K562 (cell line): Measurements from ENCODE around the gene TMIGD2. TPM values are rescaled to one million over a fixed set of nuclear protein-coding genes. Genes with fewer than 3 reads are reported as not detected.

Experiments used
- ATF1 ChIP-seq, 2 experiments: fragments of 450-650 bp in 1 of 2; IDR thresholded peaks; 2 replicates each; pipeline ENCODE4 v1.6.1; 2016; ENCODE audit warnings: missing compliant biosample characterization in 1 of 2, missing genetic modification characterization in 1 of 2
- BACH1 ChIP-seq: fragments of 200-800 bp; sonication (Bioruptor generic); IDR thresholded peaks from 2 replicates; pipeline ENCODE4 v1.6.1; 2016; ENCODE audit warnings: missing genetic modification characterization, missing compliant biosample characterization
- BCOR ChIP-seq: fragments of 450-650 bp; IDR thresholded peaks from 2 replicates; pipeline ENCODE4 v1.6.1; 2016
- CREBBP ChIP-seq: IDR thresholded peaks from one replicate; pipeline ENCODE4 v1.6.1; 2012; ENCODE audit warnings: low read depth, mild to moderate bottlenecking, control low read depth, inconsistent platforms, low read length
- DPF2 ChIP-seq: fragments of 450-650 bp; IDR thresholded peaks from 2 replicates; pipeline ENCODE4 v1.6.1; 2016
- FOXJ3 ChIP-seq: sonication (generic); formaldehyde crosslinking; IDR thresholded peaks from 2 replicates; pipeline ENCODE4 v1.4.0; 2020; ENCODE audit warnings: mild to moderate bottlenecking, missing genetic modification reagents
- FOXK2 ChIP-seq, 2 experiments: fragments of 450-650 bp; IDR thresholded peaks in 1 of 2; conservative IDR thresholded peaks in 1 of 2; 2 replicates each; pipeline ENCODE4 v1.6.1; 2016; ENCODE audit warnings: low read depth in 2 of 2, mild to moderate bottlenecking in 1 of 2
- FOXP1 ChIP-seq: sonication (generic); formaldehyde crosslinking; IDR thresholded peaks from 2 replicates; pipeline ENCODE4 v1.8.0; 2022; ENCODE audit warnings: mild to moderate bottlenecking, missing genetic modification reagents
- HMG20A ChIP-seq: fragments of 450-650 bp; formaldehyde crosslinking; conservative IDR thresholded peaks from 2 replicates; pipeline ENCODE4 v1.4.0; 2020; ENCODE audit warnings: mild to moderate bottlenecking, mixed read lengths
- HNRNPLL ChIP-seq: fragments of 200-400 bp; formaldehyde crosslinking; IDR thresholded peaks from 2 replicates; pipeline ENCODE4 v1.6.1; 2017; ENCODE audit warnings: low read length, low read depth, mild to moderate bottlenecking; ENCODE audit not compliant: poor library complexity, severe bottlenecking
- PRMT5 ChIP-seq: sonication (generic); formaldehyde crosslinking; IDR thresholded peaks from 2 replicates; pipeline ENCODE4 v1.5.0; 2020; ENCODE audit warnings: missing genetic modification reagents
- SMARCA5 ChIP-seq: fragments of 450-650 bp; IDR thresholded peaks from 2 replicates; pipeline ENCODE4 v1.6.1; 2016
- SMARCC2 ChIP-seq: fragments of 450-650 bp; IDR thresholded peaks from 2 replicates; pipeline ENCODE4 v1.6.1; 2017; ENCODE audit warnings: antibody characterized with exemption, moderate library complexity, mild to moderate bottlenecking, low read depth
- SRSF7 ChIP-seq: fragments of 200-400 bp; formaldehyde crosslinking; optimal IDR thresholded peaks from 2 replicates; pipeline ENCODE3; 2017; ENCODE audit warnings: mild to moderate bottlenecking, low read depth, low read length
- TAF15 ChIP-seq: fragments of 200-400 bp; formaldehyde crosslinking; IDR thresholded peaks from 2 replicates; pipeline ENCODE4 v1.6.1; 2017; ENCODE audit warnings: mild to moderate bottlenecking, low read depth, low read length, moderate library complexity
- TCF7 ChIP-seq: sonication (generic); IDR thresholded peaks from 2 replicates; pipeline ENCODE4 v1.6.1; 2016; ENCODE audit warnings: antibody characterized with exemption, borderline replicate concordance
- ZBTB17 ChIP-seq: fragments of 450-650 bp; formaldehyde crosslinking; IDR thresholded peaks from 2 replicates; pipeline ENCODE4 v1.4.0; 2020; ENCODE audit warnings: mild to moderate bottlenecking
- ZNF124 ChIP-seq: sonication (generic); formaldehyde crosslinking; IDR thresholded peaks from 2 replicates; pipeline ENCODE4 v1.8.1; 2022; ENCODE audit warnings: missing genetic modification reagents
- ZNF140 ChIP-seq: fragments of 250-450 bp; sonication (Bioruptor Pico); IDR thresholded peaks from 2 replicates; pipeline ENCODE4 v1.8.0; 2021; ENCODE audit warnings: moderate library complexity, mild to moderate bottlenecking, inconsistent platforms
- ZNF696 ChIP-seq: fragments of 250-450 bp; sonication (Bioruptor Pico); conservative IDR thresholded peaks from 2 replicates; pipeline ENCODE4 v1.4.0; 2020; ENCODE audit warnings: mild to moderate bottlenecking, moderate library complexity
- ZNF76 ChIP-seq: fragments of 250-450 bp; sonication (Bioruptor Pico); IDR thresholded peaks from 2 replicates; pipeline ENCODE4 v1.4.0; 2020; ENCODE audit warnings: mild to moderate bottlenecking, moderate library complexity, borderline replicate concordance
- polyA plus RNA-seq, 8 experiments: library from polyadenylated mRNA; depleted of rRNA in 4 of 8; stranded (reverse) in 5 of 8; unstranded in 3 of 8; fragments of >200 nt; fragmentation: Nextera tagmentation in 2 of 8; fragmentation: Illumina TruSeq in 1 of 8; extraction: Ambion mirVana in 2 of 8; extraction: Trizol in 1 of 8; gene quantifications; 2 replicates each; pipeline versions ENCODE4 v1.2.1 to v1.2.3, GENCODE V29; 2011 to 2014; ENCODE audit warnings: inconsistent platforms in 1 of 8, missing spikeins in 1 of 8
- total RNA-seq, 7 experiments: library from RNA; depleted of rRNA in 6 of 7; stranded (reverse); fragments of >200 nt in 6 of 7; fragmentation: Illumina TruSeq in 2 of 7; extraction: Trizol in 2 of 7; gene quantifications; 2 replicates each; pipeline versions ENCODE4 v1.2.1 to v1.2.3, GENCODE V29; 2011 to 2021; ENCODE audit warnings: low replicate concordance in 1 of 7
- TF ChIP-seq, protein P1 (sequence below), 2 experiments: fragments of 450-650 bp in 1 of 2; sonication (generic) in 1 of 2; formaldehyde crosslinking in 1 of 2; IDR thresholded peaks in 1 of 2; conservative IDR thresholded peaks in 1 of 2; 2 replicates each; pipeline versions ENCODE4 v1.6.1 to v1.8.1; 2016 to 2023; ENCODE audit warnings: mild to moderate bottlenecking in 2 of 2, moderate library complexity in 2 of 2, inconsistent platforms in 1 of 2, missing genetic modification reagents in 1 of 2
- TF ChIP-seq, protein P2 (sequence below): fragments of 250-450 bp; sonication (Bioruptor Pico); IDR thresholded peaks from 2 replicates; pipeline ENCODE4 v1.4.0; 2020; ENCODE audit warnings: mild to moderate bottlenecking, moderate library complexity, borderline replicate concordance
- TF ChIP-seq, protein P3 (sequence below): fragments of 250-450 bp; sonication (Bioruptor Pico); IDR thresholded peaks from 2 replicates; pipeline ENCODE4 v1.8.0; 2021; ENCODE audit warnings: mild to moderate bottlenecking, moderate library complexity
- TF ChIP-seq, protein P4 (sequence below): fragments of 250-450 bp; sonication (Bioruptor Pico); IDR thresholded peaks from 2 replicates; pipeline ENCODE4 v1.5.0; 2020; ENCODE audit warnings: mild to moderate bottlenecking

TMIGD2 gene
- total and polyA plus RNA-seq, 9 of the 15 experiments (the other 6 are each of a cell fraction or from before 2014, with no cell fraction given) = not detected

DNA sequence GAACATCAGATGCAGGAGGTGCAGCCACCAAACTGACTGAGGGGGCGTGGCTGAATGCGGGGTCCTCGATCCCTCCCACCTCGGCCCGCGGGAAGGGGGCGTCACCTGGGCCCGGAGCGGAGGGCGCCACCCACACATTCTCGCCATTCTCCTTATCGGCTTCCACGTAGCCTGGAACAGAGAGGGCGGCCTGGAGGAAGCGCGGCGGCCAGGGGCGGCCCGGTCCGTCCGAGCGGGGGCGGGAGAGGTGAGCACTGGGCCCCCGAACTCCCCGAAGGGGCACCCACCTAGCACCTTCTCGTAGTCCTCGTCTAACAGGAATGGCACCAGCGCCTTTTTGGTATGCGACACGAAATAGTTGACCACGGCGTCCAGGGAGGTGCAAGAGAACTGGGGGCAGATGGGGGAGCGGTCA is 24.7 kb upstream of the TMIGD2 start (continued):
- TF ChIP-seq, protein P1, sequence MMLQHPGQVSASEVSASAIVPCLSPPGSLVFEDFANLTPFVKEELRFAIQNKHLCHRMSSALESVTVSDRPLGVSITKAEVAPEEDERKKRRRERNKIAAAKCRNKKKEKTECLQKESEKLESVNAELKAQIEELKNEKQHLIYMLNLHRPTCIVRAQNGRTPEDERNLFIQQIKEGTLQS (IDR thresholded peaks at IDR 0.05) = peak; percentile 50; the same call in 1 of the 2 replicates
- TF ChIP-seq, protein P1 (CRISPR knock-in tag; conservative IDR thresholded peaks at IDR 0.05) = no peak
- no peak for TF ChIP-seq SRSF7
- no peak for TF ChIP-seq BACH1 (tag)
- no peak for TF ChIP-seq ZNF140 (CRISPR knock-in tag)
- TF ChIP-seq, protein P2, sequence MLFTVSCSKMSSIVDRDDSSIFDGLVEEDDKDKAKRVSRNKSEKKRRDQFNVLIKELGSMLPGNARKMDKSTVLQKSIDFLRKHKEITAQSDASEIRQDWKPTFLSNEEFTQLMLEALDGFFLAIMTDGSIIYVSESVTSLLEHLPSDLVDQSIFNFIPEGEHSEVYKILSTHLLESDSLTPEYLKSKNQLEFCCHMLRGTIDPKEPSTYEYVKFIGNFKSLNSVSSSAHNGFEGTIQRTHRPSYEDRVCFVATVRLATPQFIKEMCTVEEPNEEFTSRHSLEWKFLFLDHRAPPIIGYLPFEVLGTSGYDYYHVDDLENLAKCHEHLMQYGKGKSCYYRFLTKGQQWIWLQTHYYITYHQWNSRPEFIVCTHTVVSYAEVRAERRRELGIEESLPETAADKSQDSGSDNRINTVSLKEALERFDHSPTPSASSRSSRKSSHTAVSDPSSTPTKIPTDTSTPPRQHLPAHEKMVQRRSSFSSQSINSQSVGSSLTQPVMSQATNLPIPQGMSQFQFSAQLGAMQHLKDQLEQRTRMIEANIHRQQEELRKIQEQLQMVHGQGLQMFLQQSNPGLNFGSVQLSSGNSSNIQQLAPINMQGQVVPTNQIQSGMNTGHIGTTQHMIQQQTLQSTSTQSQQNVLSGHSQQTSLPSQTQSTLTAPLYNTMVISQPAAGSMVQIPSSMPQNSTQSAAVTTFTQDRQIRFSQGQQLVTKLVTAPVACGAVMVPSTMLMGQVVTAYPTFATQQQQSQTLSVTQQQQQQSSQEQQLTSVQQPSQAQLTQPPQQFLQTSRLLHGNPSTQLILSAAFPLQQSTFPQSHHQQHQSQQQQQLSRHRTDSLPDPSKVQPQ = no peak
- no peak for TF ChIP-seq ZNF124 (CRISPR knock-in tag)
- no peak for TF ChIP-seq ZBTB17
- peak; percentile 65; the same call in 1 of the 2 replicates for TF ChIP-seq SMARCA5
- TF ChIP-seq TCF7 = no peak
- peak; percentile 13 for TF ChIP-seq HNRNPLL
- TF ChIP-seq, protein P3, sequence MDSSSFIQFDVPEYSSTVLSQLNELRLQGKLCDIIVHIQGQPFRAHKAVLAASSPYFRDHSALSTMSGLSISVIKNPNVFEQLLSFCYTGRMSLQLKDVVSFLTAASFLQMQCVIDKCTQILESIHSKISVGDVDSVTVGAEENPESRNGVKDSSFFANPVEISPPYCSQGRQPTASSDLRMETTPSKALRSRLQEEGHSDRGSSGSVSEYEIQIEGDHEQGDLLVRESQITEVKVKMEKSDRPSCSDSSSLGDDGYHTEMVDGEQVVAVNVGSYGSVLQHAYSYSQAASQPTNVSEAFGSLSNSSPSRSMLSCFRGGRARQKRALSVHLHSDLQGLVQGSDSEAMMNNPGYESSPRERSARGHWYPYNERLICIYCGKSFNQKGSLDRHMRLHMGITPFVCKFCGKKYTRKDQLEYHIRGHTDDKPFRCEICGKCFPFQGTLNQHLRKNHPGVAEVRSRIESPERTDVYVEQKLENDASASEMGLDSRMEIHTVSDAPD (CRISPR knock-in tag) = no peak
- TF ChIP-seq PRMT5 (CRISPR knock-in tag) = no peak
- TF ChIP-seq DPF2 = no peak; the same call in 1 of the 2 replicates
- no peak for TF ChIP-seq FOXJ3 (CRISPR knock-in tag)
- no peak for TF ChIP-seq CREBBP
- TF ChIP-seq HMG20A (CRISPR knock-in tag) = no peak
- no peak for TF ChIP-seq FOXP1 (CRISPR knock-in tag)
- no peak for TF ChIP-seq ATF1 (CRISPR knock-in tag; IDR thresholded peaks at IDR 0.05)
- peak; percentile 85 for TF ChIP-seq ATF1 (tag; IDR thresholded peaks at IDR 0.05)
- no peak for TF ChIP-seq FOXK2 (conservative IDR thresholded peaks at IDR 0.05 in 1 of 2, IDR thresholded peaks at IDR 0.05 in 1 of 2; ENCODE audit: low read depth in 2 of 2)
- TF ChIP-seq ZNF696 (CRISPR knock-in tag) = no peak
- 0 out of 2 replicates have a peak, but pooled peaks have one; percentile 57 for TF ChIP-seq BCOR
- no peak for TF ChIP-seq TAF15
- TF ChIP-seq, protein P4, sequence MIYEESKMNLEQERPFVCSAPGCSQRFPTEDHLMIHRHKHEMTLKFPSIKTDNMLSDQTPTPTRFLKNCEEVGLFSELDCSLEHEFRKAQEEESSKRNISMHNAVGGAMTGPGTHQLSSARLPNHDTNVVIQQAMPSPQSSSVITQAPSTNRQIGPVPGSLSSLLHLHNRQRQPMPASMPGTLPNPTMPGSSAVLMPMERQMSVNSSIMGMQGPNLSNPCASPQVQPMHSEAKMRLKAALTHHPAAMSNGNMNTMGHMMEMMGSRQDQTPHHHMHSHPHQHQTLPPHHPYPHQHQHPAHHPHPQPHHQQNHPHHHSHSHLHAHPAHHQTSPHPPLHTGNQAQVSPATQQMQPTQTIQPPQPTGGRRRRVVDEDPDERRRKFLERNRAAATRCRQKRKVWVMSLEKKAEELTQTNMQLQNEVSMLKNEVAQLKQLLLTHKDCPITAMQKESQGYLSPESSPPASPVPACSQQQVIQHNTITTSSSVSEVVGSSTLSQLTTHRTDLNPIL = no peak
- no peak for TF ChIP-seq ZNF76 (CRISPR knock-in tag)
- TF ChIP-seq SMARCC2 = no peak
